K562 (cell line): ENCODE measurements around the gene MPL. TPM values are rescaled to one million over a fixed set of nuclear protein-coding genes. Genes with fewer than 3 reads are reported as not detected.

Experiments used
- ATAC-seq: fragments of 200-7000 bp; cut with Tn5 transposase; 3 replicates; pipeline ENCODE4 v1.9.1; 2020; ENCODE audit warnings: moderate library complexity
- BruUV-seq: library from RNA; stranded (reverse); fragments of 400-500 nt; replicated peaks from 2 replicates; lab custom pipeline; 2021; lab: Mats Ljungman, UMichigan
- CTCF ChIA-PET: fragments of 300-600 bp; formaldehyde crosslinking; extraction: SDS; loops from one replicate; lab custom pipeline; 2021; ENCODE audit warnings: low intra/inter-chr PET ratio; lab: Yijun Ruan, JAX
- POLR2A ChIA-PET: fragments of 300-600, 350-650 bp; sonication (Branson Sonifier 250); formaldehyde crosslinking; extraction: SDS; loops from one replicate; lab custom pipeline; 2021; ENCODE audit warnings: antibody characterized with exemption, inconsistent platforms; lab: Yijun Ruan, JAX
- DNase-seq, 4 experiments: peaks; one replicate each; pipeline versions ENCODE4 v3.0.0 to v3.0.0-alpha.2; 2011 to 2018; ENCODE audit warnings: low spot score in 3 of 4, mixed read lengths in 3 of 4; ENCODE audit errors: extremely low read depth in 1 of 4
- FAIRE-seq: peaks from 2 replicates; lab custom pipeline; 2011; peaks lifted over from hg19 to GRCh38; lab: Jason Lieb, UNC
- H2AFZ ChIP-seq: 2 replicates; pipeline ENCODE4 v1.6.0; 2011; ENCODE audit warnings: low read depth, low read length, control low read depth, inconsistent platforms
- H3K27ac ChIP-seq: fragments of 200-600 bp; 3 replicates; pipeline ENCODE4 v1.8.0; 2011; ENCODE audit warnings: low read depth, mild to moderate bottlenecking, control low read depth, inconsistent platforms, low read length, moderate library complexity, mixed read lengths; ENCODE audit errors: extremely low read depth
- H3K27me3 ChIP-seq, 2 experiments: fragments of 300-600 bp in 1 of 2; 2 replicates in 1 of 2; 3 replicates in 1 of 2; pipeline versions ENCODE4 v1.6.0 to v1.8.0; 2011; ENCODE audit warnings: inconsistent platforms in 2 of 2, low read length in 2 of 2, mild to moderate bottlenecking in 1 of 2, mixed read lengths in 1 of 2, moderate library complexity in 1 of 2; ENCODE audit not compliant: control insufficient read depth in 2 of 2, insufficient read depth in 2 of 2
- H3K36me3 ChIP-seq: fragments of 300-600 bp; 3 replicates; pipeline ENCODE4 v1.8.0; 2011; ENCODE audit warnings: mild to moderate bottlenecking, low read length, inconsistent platforms; ENCODE audit not compliant: control insufficient read depth, insufficient read depth
- H3K4me1 ChIP-seq, 2 experiments: fragments of 200-600 bp in 1 of 2; replicated peaks in 1 of 2; 2 replicates in 1 of 2; 3 replicates in 1 of 2; pipeline versions ENCODE4 v1.5.1 to v1.8.0; 2011; ENCODE audit warnings: inconsistent platforms in 2 of 2, low read length in 2 of 2, mild to moderate bottlenecking in 1 of 2, mixed read lengths in 1 of 2, moderate library complexity in 1 of 2; ENCODE audit not compliant: control insufficient read depth in 2 of 2, insufficient read depth in 2 of 2
- H3K4me2 ChIP-seq: 2 replicates; pipeline ENCODE4 v1.6.1; 2011; ENCODE audit warnings: low read length, control low read depth, inconsistent platforms, mixed read lengths; ENCODE audit not compliant: insufficient read depth
- H3K4me3 ChIP-seq: fragments of 200-600 bp; sonication (generic), shearing (Covaris generic); 2 replicates; pipeline ENCODE4 v1.5.1; 2016; ENCODE audit warnings: control low read depth, inconsistent platforms
- H3K79me2 ChIP-seq: fragments of 200-600 bp; 3 replicates; pipeline ENCODE4 v1.8.0; 2011; ENCODE audit warnings: low read length, inconsistent platforms; ENCODE audit not compliant: control insufficient read depth, insufficient read depth
- H3K9ac ChIP-seq, 2 experiments: 2 replicates each; pipeline versions ENCODE4 v1.6.0 to v1.6.1; 2011; ENCODE audit warnings: low read depth in 2 of 2, low read length in 2 of 2, control low read depth in 1 of 2, inconsistent platforms in 1 of 2, mild to moderate bottlenecking in 1 of 2, mixed read lengths in 1 of 2; ENCODE audit not compliant: insufficient read depth in 1 of 2
- H3K9me1 ChIP-seq: one replicate; pipeline ENCODE4 v1.6.0; 2011; ENCODE audit warnings: inconsistent platforms, mild to moderate bottlenecking, low read length, moderate library complexity; ENCODE audit not compliant: control insufficient read depth, insufficient read depth
- H3K9me3 ChIP-seq: replicated peaks from 2 replicates; pipeline ENCODE4 v1.5.1; 2011; ENCODE audit warnings: low read depth, low read length, inconsistent platforms; ENCODE audit not compliant: control insufficient read depth, insufficient read depth
- H4K20me1 ChIP-seq: replicated peaks from 2 replicates; pipeline ENCODE4 v1.6.1; 2011; ENCODE audit warnings: low read length, inconsistent platforms, mixed read lengths; ENCODE audit not compliant: control insufficient read depth, insufficient read depth
- C11orf30 ChIP-seq: fragments of 450-650 bp; IDR thresholded peaks from 2 replicates; pipeline ENCODE4 v1.6.1; 2016; ENCODE audit warnings: low read depth, mild to moderate bottlenecking
- CBFA2T3 ChIP-seq: fragments of 450-650 bp; IDR thresholded peaks from 2 replicates; pipeline ENCODE4 v1.6.1; 2017
- CBX3 ChIP-seq, 2 experiments: IDR thresholded peaks; 1 replicate in 1 of 2; 2 replicates in 1 of 2; pipeline ENCODE4 v1.6.1; 2012; ENCODE audit warnings: inconsistent platforms in 2 of 2, low read length in 2 of 2, borderline replicate concordance in 1 of 2, control low read depth in 1 of 2
- CREM ChIP-seq: IDR thresholded peaks from 2 replicates; pipeline ENCODE4 v1.6.1; 2014; ENCODE audit warnings: antibody characterized with exemption, low read depth
- EP300 ChIP-seq: IDR thresholded peaks from 2 replicates; pipeline ENCODE4 v1.6.1; 2012; ENCODE audit warnings: low read length, improper control_type of control experiment
- FOS ChIP-seq: IDR thresholded peaks from 3 replicates; pipeline ENCODE4 v1.6.1; 2011; ENCODE audit not compliant: insufficient read length; ENCODE audit errors: extremely low read depth
- FOXM1 ChIP-seq, 2 experiments: fragments of 450-650 bp in 1 of 2; sonication (generic) in 1 of 2; formaldehyde crosslinking in 1 of 2; IDR thresholded peaks; 2 replicates each; pipeline versions ENCODE4 v1.6.1 to v1.9.0; 2017 to 2022; ENCODE audit warnings: low read depth in 2 of 2, mild to moderate bottlenecking in 2 of 2, missing genetic modification reagents in 1 of 2, moderate library complexity in 1 of 2
- GABPB2 ChIP-seq: fragments of 250-450 bp; sonication (Bioruptor Pico); conservative IDR thresholded peaks from 2 replicates; pipeline ENCODE4 v1.5.1; 2021; ENCODE audit warnings: mild to moderate bottlenecking
- GMEB1 ChIP-seq: fragments of 250-450 bp; sonication (Bioruptor Pico); IDR thresholded peaks from 2 replicates; pipeline ENCODE4 v1.4.0; 2020; ENCODE audit warnings: mild to moderate bottlenecking
- HDAC2 ChIP-seq: fragments of 450-650 bp; IDR thresholded peaks from 2 replicates; pipeline ENCODE4 v1.6.1; 2016; ENCODE audit warnings: mild to moderate bottlenecking
- MBD2 ChIP-seq: sonication (generic); IDR thresholded peaks from 2 replicates; pipeline ENCODE4 v1.6.1; 2016; ENCODE audit warnings: low read depth, borderline replicate concordance
- MTA2 ChIP-seq: fragments of 450-650 bp; IDR thresholded peaks from 2 replicates; pipeline ENCODE4 v1.6.1; 2016; ENCODE audit warnings: low read depth
- MYNN ChIP-seq, 2 experiments: sonication (generic); formaldehyde crosslinking in 1 of 2; IDR thresholded peaks; 2 replicates each; pipeline versions ENCODE4 v1.5.0 to v1.6.1; 2016 to 2020; ENCODE audit warnings: antibody characterized with exemption in 1 of 2, missing genetic modification reagents in 1 of 2
- SMARCA4 ChIP-seq: fragments of 450-650 bp; IDR thresholded peaks from 2 replicates; pipeline ENCODE4 v1.6.1; 2016
- TAL1 ChIP-seq: fragments of 450-650 bp; IDR thresholded peaks from 2 replicates; pipeline ENCODE4 v1.6.1; 2016; ENCODE audit warnings: mild to moderate bottlenecking
- TOE1 ChIP-seq, 2 experiments: fragments of 450-650 bp in 1 of 2; sonication (generic) in 1 of 2; formaldehyde crosslinking in 1 of 2; IDR thresholded peaks; 2 replicates each; pipeline versions ENCODE4 v1.7.1 to v1.8.0; 2016 to 2022; ENCODE audit warnings: borderline replicate concordance in 2 of 2, mild to moderate bottlenecking in 2 of 2, antibody characterized with exemption in 1 of 2, inconsistent platforms in 1 of 2, low read depth in 1 of 2, missing genetic modification reagents in 1 of 2, moderate library complexity in 1 of 2
- TRIM24 ChIP-seq, 2 experiments: fragments of 450-650 bp; IDR thresholded peaks; 2 replicates each; pipeline ENCODE4 v1.6.1; 2016
- USF1 ChIP-seq: sonication (generic); formaldehyde crosslinking; IDR thresholded peaks from 2 replicates; pipeline ENCODE4 v1.9.0; 2022; ENCODE audit warnings: mild to moderate bottlenecking, missing genetic modification reagents
- XRCC4 ChIP-seq: IDR thresholded peaks from one replicate; pipeline ENCODE4 v1.6.1; 2011; ENCODE audit not compliant: insufficient read depth, insufficient read length; ENCODE audit errors: extremely low read depth
- ZBTB7A ChIP-seq: IDR thresholded peaks from 2 replicates; pipeline ENCODE4 v1.6.1; 2011; ENCODE audit warnings: low read depth, mild to moderate bottlenecking, low read length, moderate library complexity, borderline replicate concordance; ENCODE audit not compliant: control insufficient read depth
- ZNF778 ChIP-seq: fragments of 450-650 bp; formaldehyde crosslinking; IDR thresholded peaks from 2 replicates; pipeline ENCODE4 v1.4.0; 2020; ENCODE audit warnings: mild to moderate bottlenecking, moderate library complexity
- WGBS: fragments of 100-300 bp; shearing (Covaris generic); methylation state at CpG from one replicate; pipeline ENCODE4 v1.1.6; 2016; ENCODE audit warnings: low coverage, mixed read lengths; ENCODE audit not compliant: insufficient coverage; ENCODE audit errors: missing lambda C conversion rate; 5-methylcytosine and 5-hydroxymethylcytosine counted together
- in situ Hi-C: fragments of 300-500 bp; cut with MboI; formaldehyde crosslinking; loops from 4 replicates; pipeline ENCODE4 v1.15.0; 2018; ENCODE audit warnings: inconsistent platforms, mixed read lengths
- intact Hi-C: fragments of 100-400 bp; cut with micrococcal nuclease; formaldehyde crosslinking; loops from 2 replicates; pipeline ENCODE4 v1.14.2; 2022
- polyA plus RNA-seq, 8 experiments: library from polyadenylated mRNA; depleted of rRNA in 4 of 8; stranded (reverse) in 5 of 8; unstranded in 3 of 8; fragments of >200 nt; fragmentation: Nextera tagmentation in 2 of 8; fragmentation: Illumina TruSeq in 1 of 8; extraction: Ambion mirVana in 2 of 8; extraction: Trizol in 1 of 8; gene quantifications; 2 replicates each; pipeline versions ENCODE4 v1.2.1 to v1.2.3, GENCODE V29; 2011 to 2014; ENCODE audit warnings: inconsistent platforms in 1 of 8, missing spikeins in 1 of 8
- total RNA-seq, 7 experiments: library from RNA; depleted of rRNA in 6 of 7; stranded (reverse); fragments of >200 nt in 6 of 7; fragmentation: Illumina TruSeq in 2 of 7; extraction: Trizol in 2 of 7; gene quantifications; 2 replicates each; pipeline versions ENCODE4 v1.2.1 to v1.2.3, GENCODE V29; 2011 to 2021; ENCODE audit warnings: low replicate concordance in 1 of 7

Gene MPL
- total and polyA plus RNA-seq, 9 of the 15 experiments (the other 6 are each of a cell fraction or from before 2014, with no cell fraction given): not detected

GRCh38 chr1:43345120-43345519 lies 7.5 kb downstream of the MPL start:
- POLR2A ChIA-PET: no interaction called here
- WGBS: 13% methylated on average over 3 of the region's 3 CpGs
- Histone ChIP-seq H2AFZ (no peak overlapping the region), H3K36me3 (no peaks in the 10 kb centered on the region), H4K20me1 (no peaks in the 10 kb centered on the region), H3K4me1 (peaks cover 13 to 21% of the 10 kb centered on the region in 2 experiments; a peak in 4 of 5 replicates), H3K9ac (no peak overlapping the region), H3K4me3 (no peak overlapping the region), H3K9me3 (no peaks in the 10 kb centered on the region), H3K27me3 (no peaks in the 10 kb centered on the region; a peak in 1 of 5 replicates), H3K27ac (no peak overlapping the region), H3K79me2 (no peaks in the 10 kb centered on the region), H3K4me2 (0 out of 2 replicates have a peak overlapping the region, but pooled peaks have one; percentile 29), H3K9me1 (no peaks in the 10 kb centered on the region)
- BruUV-seq: no TSS peak
- intact Hi-C loops: no loop called here
- ATAC-seq (peak; percentile 59), FAIRE-seq (peak; percentile 85), DNase-seq (peak; percentile 52 to 80 (median 64))
- in situ Hi-C loops: no loop called here
- CTCF ChIA-PET: no interaction called here
- TF ChIP-seq TOE1 (IDR thresholded peaks at IDR 0.05; ENCODE audit: borderline replicate concordance) (peak; percentile 17; the same call in 1 of the 2 replicates), TOE1 (CRISPR knock-in tag; IDR thresholded peaks at IDR 0.05; ENCODE audit: borderline replicate concordance, low read depth) (no peak), EP300 (peak; percentile 66; the same call in 1 of the 2 replicates), XRCC4 (no peak), CBX3 (IDR thresholded peaks at IDR 0.05; ENCODE audit: borderline replicate concordance in 1 of 2, low read length in 2 of 2) (peak in 1 of 2 experiments; percentile 13; a peak in 1 of 3 replicates), MBD2 (peak; percentile 55; the same call in 1 of the 2 replicates), SMARCA4 (peak; percentile 89), MTA2 (0 out of 2 replicates have a peak, but pooled peaks have one; percentile 11), GABPB2 (CRISPR knock-in tag) (no peak), MYNN (IDR thresholded peaks at IDR 0.05) (peak; percentile 83; the same call in 1 of the 2 replicates), MYNN (CRISPR knock-in tag; IDR thresholded peaks at IDR 0.05) (no peak), FOXM1 (IDR thresholded peaks at IDR 0.05; ENCODE audit: low read depth) (peak; percentile 50; the same call in 1 of the 2 replicates), FOXM1 (CRISPR knock-in tag; IDR thresholded peaks at IDR 0.05; ENCODE audit: low read depth) (no peak), TAL1 (peak; percentile 65), GMEB1 (CRISPR knock-in tag) (no peak), ZNF778 (no peak), HDAC2 (peak; percentile 56; the same call in 1 of the 2 replicates), ZBTB7A (peak; percentile 87), CREM (peak; percentile 48; the same call in 1 of the 2 replicates), USF1 (CRISPR knock-in tag) (peak; percentile 35; the same call in 1 of the 2 replicates), TRIM24 (IDR thresholded peaks at IDR 0.05) (peak; percentile 60 to 76; a peak in 2 of 4 replicates), C11orf30 (peak; percentile 82), CBFA2T3 (peak; percentile 94), FOS (peak; percentile 22)
